ENCODE data around the gene PCNX3. TPM values are rescaled to one million over a fixed set of nuclear protein-coding genes. Genes with fewer than 3 reads are reported as not detected.

Gene PCNX3
- total RNA-seq, 1 donor from 2014 or later: 8.6 TPM

DNA sequence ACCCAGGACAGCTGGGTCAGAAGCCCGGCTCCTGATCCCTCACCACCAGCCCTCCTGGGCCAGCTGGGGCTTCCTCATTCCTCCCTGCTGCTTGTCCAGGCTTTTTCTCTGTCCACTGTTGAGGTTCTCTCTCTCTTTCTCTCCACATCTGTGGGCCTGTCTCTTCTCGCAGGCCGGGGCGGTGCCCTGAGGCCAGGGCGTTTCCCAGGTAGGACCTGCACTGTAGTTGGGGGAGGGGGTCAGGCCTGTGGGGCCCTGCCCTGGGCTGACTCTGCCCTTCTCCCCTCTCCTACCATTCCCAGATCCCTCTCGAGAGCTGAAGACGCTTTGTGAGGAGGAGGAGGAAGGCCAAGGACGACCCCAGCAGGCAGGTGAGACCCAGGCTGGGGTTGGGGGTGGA lies 34.8 kb upstream of the PCNX3 start:
- no peak for DNase-seq

GRCh38 chr11:65581928-65582327 lies 33.6 kb upstream of the PCNX3 start:
- no peak for DNase-seq

GRCh38 chr11:65583589-65583988 lies 32.0 kb upstream of the PCNX3 start:
- DNase-seq: no peak

- no peak for DNase-seq
Measured at GRCh38 chr11:65584106-65584505, 31.5 kb upstream of the PCNX3 start.

DNA sequence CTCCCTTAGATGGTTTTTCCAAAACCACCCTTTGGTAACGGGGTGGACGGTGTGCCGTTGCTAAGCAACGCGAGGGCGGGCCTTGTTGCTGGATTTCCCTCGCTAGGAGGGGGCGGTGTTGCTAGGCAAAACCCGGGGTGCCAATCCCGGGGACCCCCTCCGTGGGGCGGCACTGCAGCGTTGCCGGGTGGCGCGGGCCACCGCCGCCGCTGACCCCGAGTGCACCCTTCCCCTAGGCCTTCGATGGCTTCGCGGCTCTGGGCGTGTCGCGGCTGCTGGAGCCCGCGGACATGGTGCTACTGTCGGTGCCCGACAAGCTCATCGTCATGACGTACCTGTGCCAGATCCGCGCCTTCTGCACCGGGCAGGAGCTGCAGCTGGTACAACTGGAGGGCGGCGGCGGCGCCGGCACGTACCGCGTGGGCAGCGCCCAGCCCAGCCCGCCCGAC lies 30.8 kb upstream of the PCNX3 start:
- DNase-seq: no peak

DNA sequence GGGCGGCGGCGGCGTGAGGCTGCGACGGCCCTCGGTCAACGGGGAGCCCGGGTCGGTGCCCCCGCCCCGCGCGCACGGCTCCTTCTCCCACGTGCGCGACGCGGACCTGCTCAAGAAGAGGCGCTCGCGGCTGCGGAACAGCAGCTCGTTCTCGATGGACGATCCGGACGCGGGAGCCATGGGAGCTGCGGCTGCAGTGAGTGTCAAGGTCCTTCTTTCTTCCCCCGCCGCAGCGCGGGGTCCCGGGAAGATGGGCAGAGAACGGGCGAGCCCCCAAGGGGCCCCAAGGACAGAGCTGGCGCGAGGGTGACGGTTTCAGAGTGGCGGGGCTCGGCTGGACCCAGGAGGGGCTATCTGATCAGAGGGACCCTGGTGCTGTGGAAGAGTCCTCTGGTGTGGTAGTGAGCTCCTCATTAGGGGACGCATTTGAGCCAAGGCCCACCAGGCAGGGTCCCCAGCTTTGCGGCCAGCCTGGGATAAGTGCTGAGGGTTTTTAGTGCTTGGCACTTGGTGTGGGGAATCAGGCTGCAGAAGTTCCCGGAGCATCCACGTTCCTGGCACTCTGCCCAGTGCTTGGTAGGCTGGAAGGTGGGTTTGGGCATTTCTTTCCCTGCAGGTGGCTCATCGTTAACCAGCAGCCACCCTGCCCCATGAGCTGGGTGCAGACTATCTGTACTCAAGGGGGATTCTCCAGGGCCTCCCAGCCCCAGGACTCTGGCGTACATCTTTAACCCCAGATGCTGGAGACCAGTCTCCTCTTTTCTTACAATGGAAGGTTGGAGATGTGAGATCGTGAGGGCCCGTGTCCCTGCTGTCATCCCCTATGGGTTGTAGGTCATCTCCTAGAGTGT lies 30.0 kb upstream of the PCNX3 start:
- DNase-seq: no peak

GRCh38 chr11:65586247-65586630 lies 29.3 kb upstream of the PCNX3 start:
- DNase-seq: no peak

DNA sequence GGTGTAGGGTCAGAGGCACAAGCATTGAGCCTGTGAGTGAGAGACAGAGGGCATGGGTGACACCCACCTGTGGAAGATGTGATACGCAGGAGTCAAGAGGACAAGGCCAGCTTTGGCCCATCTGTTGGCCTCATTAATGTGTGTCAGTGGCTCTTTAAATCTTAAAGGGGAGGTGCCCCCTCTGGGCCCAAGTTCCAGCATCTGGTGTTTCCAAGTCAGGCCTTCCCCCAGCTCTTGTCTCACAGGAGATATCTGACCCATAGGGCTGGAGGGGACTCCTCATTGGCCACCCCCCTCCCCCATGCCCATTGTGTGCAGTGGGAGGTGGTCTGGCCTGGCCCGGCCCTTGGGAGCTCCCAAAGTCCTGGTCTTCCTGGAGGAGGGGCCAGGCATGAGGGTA lies 28.9 kb upstream of the PCNX3 start:
- DNase-seq: no peak

DNA sequence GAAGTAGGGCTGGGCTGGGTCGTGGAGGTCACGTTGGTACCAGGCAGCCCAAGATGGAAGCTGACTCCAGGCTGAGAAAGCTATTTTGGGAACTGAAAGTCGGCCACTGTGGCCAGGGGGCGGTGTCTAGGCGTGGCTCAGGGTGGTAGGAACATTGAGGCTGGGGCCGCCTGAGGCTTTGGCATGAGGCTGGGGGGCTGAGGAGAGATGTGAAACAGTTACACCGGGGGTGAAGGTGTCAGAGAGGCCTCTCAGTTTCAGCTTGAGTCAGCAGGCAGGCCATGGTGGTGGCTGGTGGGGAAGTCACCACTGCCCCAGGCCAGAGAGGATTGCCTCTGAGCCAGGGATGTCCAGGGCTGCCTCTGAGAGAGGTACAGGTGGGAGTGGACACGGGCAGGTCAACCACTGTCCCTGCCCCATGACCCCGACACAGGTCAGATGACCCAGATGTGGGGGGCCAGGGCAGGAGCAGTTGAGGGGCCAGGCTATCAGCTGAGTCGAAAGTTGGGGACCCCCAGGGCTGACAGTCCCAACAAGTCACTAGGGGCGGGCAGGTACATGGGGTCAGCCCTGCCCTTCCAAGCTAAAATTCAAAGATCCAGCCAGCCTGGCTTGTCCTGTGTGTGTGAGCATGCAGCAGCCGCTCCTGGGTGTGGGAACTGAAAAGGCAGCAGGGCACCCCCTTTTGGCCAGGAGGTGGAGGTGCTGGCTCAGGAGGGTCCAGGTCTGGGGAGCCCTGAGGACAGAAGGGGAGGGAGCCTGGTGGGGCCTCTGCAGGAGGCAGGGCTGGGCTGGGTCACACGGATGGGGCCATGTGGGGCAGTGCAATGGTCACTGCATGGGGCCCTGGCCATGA lies 27.1 kb upstream of the PCNX3 start:
- no peak for DNase-seq

DNA sequence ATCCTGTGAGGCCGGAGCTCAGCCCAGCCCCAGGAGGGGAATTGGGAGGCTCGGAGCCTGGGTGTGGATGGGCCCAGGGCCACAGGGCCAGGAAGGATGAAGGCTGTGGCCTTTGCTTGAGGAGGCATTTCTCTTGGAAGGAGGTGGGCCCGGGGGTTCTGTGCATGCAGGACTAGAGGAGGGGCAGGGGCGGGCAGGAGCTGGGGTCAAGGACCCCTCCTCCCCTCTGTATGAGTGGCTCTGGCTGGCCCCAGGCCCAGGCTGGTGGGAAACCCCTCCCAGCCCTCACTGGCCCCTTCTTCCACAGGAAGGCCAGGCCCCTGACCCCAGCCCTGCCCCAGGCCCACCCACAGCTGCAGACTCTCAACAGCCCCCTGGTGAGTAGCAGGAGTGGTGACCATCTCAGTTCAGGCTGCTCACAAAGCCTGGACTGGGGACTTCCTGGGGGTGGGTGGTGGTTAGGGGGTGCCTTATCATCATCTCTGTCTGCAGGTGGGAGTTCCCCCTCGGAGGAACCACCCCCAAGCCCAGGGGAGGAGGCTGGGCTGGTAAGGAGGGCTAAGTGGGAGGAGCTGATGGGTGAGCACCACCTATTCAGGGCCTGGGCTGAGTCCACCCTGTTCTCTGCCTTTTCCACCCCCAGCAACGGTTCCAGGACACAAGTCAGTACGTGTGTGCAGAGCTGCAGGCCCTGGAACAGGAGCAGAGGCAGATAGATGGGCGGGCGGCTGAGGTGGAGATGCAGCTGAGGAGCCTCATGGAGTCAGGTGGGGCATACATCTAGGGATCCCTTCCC lies 25.9 kb upstream of the PCNX3 start:
- DNase-seq: no peak

GRCh38 chr11:65590240-65590738 lies 25.3 kb upstream of the PCNX3 start:
- no peak for DNase-seq

GRCh38 chr11:65591939-65592857 lies 23.4 kb upstream of the PCNX3 start:
- DNase-seq: no peak

DNA sequence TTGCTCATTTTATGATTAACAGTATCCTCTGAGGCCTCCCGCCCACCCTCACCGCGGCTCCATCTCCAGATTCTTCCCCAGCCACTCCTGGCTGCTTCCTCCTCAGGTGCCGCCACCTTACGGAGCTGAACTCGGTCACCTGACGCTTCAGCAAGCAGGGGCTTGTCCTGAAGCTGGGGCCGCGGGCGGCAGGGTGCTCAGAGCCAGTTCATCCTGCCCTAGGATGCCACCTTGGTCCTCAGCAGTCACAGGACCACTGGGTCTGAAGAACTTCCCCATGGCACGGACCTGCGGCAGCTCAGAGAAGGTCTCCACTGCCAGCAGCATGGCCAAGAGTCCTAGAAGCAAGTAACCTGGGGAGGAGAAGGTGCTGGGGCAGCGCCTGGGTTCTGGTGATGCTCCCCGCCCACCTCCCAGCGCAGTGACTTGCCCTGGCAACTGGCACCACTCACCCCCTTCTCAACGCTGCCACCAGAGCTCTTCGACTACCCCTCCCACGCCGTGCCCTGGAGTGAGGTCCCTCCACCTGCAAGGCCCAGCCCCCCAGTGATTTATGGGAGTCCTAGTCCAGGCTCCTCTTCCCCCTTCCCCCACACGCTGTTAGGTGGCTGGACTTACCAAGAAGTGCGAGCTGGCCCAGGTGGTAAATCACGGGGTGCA lies 22.6 kb upstream of the PCNX3 start:
- no peak for DNase-seq

- no peak for DNase-seq
Measured at GRCh38 chr11:65593518-65594414, 21.8 kb upstream of the PCNX3 start.

- no peak for DNase-seq
Measured at GRCh38 chr11:65595131-65595530, 20.4 kb upstream of the PCNX3 start.

DNA sequence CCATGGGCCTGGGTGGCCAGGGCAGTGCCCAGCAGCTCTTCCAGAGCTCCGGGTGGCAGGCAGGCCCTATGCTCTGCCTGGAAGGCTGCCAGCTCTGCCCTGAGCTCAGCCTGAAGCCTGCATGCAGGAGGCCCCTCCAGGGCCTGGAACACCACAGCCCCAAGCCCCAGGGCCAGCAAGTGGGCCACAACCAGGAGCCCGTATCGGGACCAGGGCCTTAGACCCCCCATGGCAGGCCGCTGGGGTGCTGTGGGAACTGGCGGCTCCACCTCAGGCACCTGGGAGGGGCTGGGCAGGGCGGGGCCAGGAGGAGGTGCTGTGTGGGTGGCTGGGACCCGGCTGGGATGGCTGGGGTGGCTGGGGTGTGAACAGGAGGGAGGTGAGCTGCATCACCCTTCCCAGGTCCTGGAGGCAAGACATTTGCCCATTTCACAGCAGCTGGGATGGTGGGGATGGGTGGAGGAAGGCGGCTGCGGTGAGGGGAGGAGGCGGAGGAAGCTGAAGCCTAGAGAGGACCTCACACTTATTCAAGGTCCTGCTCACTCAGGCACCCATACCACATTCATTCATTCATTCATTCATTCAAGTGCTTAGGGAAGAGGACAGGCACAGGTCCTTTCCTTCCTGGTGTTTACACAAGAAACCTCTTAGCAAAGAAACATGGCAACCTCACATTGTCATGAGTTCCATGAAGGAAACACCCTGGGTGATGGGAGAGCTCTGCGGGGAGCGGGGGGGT lies 19.9 kb upstream of the PCNX3 start, which contains the start of gene KCNK7:
Gene KCNK7 (minus strand): TSS at position 258 of the 739 bp plus-strand sequence. CDS start 28 bp downstream, at position 230.
- no peak for DNase-seq

DNA sequence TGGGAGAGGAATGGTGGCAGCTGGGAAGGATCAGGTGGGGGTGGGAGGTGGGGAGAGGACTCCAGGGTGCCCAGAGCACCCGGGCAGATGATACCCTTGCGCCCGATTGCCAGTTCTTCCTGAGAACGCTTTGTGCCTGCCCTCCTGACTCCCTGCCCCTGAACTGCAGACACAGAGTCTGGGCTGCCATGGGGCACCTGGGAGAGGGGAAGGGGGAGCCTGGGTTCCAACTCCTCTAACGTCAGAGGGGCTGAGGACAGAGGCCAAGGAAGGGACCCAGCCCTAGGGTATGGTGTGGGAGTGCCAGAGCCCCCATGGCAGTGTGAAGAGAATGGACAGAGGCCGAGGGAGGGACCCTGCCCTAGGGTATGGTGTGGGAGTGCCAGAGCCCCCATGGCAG lies 19.1 kb upstream of the PCNX3 start:
- no peak for DNase-seq

GRCh38 chr11:65598258-65598699 lies 17.3 kb upstream of the PCNX3 start:
- no peak for DNase-seq
